OCI-LY1 (cell line): ENCODE data around the gene FHL2.

ENCODE experiments used
- EZH2 ChIP-seq: fragments of 200-600 bp; sonication (generic), shearing (Covaris generic); IDR thresholded peaks from 2 replicates; pipeline ENCODE4 v1.8.0; 2017; ENCODE audit warnings: borderline replicate concordance, mixed run types, mild to moderate bottlenecking, antibody characterized with exemption, low read length, moderate library complexity, mixed read lengths
- TF ChIP-seq, protein P1 (sequence below): fragments of 200-600 bp; sonication (generic), shearing (Covaris generic); IDR thresholded peaks from 2 replicates; pipeline ENCODE4 v1.5.1; 2017; ENCODE audit warnings: mild to moderate bottlenecking, antibody characterized with exemption, low read length, moderate library complexity, mixed read lengths

GRCh38 chr2:105369777-105370690 lies 28.8 kb downstream of the FHL2 start:
- TF ChIP-seq, protein P1, sequence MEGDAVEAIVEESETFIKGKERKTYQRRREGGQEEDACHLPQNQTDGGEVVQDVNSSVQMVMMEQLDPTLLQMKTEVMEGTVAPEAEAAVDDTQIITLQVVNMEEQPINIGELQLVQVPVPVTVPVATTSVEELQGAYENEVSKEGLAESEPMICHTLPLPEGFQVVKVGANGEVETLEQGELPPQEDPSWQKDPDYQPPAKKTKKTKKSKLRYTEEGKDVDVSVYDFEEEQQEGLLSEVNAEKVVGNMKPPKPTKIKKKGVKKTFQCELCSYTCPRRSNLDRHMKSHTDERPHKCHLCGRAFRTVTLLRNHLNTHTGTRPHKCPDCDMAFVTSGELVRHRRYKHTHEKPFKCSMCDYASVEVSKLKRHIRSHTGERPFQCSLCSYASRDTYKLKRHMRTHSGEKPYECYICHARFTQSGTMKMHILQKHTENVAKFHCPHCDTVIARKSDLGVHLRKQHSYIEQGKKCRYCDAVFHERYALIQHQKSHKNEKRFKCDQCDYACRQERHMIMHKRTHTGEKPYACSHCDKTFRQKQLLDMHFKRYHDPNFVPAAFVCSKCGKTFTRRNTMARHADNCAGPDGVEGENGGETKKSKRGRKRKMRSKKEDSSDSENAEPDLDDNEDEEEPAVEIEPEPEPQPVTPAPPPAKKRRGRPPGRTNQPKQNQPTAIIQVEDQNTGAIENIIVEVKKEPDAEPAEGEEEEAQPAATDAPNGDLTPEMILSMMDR = peak; percentile 90
- no peak for TF ChIP-seq EZH2
